Measurements from ENCODE around the gene MAD1L1.
"Not testable (repeated sequence)": the region's sequence is repeated elsewhere in the genome, so short reads cannot be mapped to it uniquely, and the experiment has no call there.

Gene MAD1L1

DNA sequence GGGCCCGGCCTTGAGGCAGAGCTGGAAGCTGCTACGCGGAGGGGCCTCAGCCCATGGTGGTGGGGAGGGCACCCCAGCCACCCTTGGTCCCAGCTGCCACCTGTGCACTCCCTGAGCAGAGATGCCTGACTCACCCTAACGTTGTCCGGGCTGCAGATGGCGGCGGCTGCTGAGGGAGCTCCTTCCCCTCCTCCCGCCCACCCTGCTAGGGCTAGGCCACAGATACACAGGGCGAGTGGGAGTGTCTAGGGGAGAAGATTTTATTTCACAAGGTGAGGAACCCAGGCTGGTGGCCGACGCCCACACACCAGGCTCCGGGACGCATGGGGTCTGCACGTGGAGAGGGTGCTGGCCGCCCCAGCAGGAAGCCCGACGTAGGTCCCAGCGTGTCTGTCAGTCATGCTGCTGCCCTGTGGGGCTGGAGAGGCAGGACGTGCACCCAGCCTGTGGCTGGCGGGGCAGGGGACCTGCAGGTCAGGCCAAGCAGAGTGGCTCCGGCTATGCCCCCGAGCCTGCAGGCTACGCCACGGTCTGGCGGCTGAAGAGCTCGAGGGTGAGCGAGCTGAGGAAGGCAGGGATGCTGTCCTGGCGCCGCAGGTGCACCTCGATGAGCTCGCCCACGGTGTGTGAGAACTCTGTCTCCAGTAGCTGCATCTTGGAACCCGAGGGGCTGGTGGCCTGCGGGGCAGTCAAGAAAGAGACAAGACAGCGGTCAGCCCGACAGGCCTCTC lies 417.0 kb downstream of the MAD1L1 start:
- DNase-seq = not testable (repeated sequence)

DNA sequence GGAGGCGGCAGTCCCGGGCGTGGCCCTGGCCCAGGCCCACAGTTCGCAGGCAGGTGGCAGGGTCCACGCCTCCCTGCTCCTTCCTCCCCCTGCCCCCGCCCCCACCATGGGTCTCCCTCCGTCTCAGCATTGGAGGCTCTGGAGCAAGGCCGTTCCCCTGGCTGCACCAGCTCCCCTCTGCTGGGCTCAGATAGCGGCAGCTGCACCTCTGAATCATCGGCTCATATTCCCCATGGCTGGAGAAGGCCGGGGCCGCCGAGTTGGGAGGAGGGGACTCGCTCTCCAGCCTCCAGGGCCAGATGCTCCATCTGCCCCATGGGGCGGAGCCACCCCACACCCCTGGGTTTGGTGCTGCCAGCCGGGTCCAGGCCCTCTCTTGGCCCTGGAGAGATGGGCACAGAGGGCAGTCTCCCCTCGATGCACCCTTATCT lies 417.7 kb downstream of the MAD1L1 start:
- no peak for DNase-seq

DNA sequence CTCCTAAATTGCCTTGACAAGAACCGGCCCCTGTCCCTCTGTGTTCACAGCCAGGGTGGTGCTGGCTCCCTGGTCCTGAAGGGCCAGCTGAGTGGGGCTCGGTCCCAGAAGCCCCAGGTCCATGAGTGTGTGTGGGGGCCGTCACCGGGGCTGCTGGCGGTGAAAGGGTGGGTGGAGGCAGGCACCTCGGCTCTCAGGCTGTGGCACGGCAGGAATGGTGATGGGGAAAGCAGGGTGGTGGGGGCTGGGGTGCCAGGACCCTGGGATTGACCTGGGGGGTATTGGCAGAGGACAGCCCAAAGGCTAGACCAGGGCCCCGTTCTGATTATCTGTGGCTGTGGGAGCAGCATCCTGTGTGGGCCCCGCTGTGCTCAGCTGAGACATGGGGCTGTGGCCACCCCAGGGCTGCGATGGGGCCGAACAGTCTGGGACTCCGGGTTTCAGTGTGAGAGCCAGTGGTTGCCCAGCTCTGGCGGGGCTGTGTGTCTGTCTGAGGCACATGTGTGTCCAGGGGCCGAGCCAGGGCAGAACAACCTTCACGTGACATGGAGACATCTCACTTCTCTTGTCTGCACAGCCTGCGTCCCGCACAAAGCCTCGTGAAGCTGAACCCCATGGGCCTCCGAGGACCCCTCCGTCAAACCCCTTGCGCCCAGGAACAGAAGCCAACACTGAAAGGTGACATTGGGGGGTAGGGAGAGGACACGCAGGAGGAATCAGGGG lies 418.5 kb downstream of the MAD1L1 start:
- DNase-seq = no peak

DNA sequence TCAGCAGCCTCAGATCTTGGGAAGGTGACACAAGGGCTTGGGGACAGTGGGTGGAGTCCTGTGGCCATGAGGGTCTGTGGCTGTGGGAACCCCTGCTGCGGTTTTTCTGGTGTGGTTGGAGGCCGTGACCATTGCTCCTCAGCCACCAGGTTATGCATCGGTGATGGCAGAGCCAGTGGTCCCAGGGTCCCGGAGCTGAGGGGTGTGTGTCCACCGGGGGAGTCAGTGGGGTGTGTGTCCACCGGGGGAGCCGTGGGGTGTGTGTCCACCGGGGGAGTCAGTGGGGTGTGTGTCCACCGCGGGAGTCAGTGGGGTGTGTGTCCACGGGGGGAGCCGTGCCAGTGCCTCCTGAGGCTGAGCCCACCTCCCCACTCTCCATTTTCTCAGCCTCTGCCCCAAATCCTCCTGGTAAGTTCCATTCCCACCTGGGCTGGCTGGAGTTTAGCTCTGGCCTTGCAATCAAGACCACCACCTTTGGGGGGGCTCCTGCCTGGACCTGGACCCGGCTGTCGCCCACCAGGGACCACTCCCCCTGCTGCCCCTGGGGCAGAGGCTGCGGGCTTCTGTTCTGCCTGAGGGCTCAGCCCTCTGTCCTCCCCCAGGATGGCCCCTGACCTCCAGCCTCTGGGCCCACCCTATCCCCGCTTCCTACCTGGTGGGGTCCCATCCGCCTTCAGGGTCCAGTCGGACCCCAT lies 419.2 kb downstream of the MAD1L1 start:
- DNase-seq = no peak

DNA sequence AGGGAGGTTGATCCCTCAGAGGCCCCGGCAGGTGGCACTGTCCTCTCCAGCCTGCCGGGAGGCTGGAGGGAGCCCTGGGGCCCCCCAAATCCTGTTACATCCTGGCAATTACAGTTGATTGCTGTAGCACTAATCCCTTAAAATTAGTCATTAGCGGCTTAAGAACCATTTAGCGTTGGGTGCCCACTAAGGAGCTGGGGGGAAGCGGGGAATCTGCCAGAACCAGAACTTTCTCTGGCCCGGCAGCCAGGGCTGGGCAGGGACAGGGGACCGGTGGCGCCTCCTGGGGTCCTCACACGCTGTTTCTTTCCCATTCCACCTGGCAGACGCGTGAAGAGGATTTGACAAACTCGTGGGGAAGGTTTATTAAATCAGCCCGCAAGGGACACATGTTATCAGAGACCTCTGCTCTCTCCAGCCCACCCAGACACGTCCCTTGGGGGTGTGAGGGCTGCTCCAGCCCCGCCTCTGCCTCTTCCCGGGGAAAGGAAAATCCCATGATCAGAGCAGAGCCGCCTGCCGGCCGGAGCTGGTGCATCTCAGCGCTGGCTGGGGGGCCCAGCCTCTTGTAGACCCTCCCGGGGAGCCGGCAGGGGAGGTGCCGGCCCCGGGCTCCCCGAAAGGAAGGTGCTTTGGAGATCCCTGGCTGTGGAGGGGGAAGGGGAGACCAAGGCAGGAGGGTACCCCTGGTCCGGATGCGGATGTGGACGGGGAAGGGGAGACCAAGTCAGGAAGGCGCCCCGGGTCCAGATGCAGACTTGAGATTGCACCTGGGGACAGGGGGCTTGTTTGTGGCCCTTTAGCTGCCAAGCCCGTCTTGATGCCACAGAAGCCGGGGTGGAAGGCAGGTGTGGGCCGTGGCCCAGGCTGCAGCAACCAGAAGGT lies 420.0 kb downstream of the MAD1L1 start:
- DNase-seq = no peak

DNA sequence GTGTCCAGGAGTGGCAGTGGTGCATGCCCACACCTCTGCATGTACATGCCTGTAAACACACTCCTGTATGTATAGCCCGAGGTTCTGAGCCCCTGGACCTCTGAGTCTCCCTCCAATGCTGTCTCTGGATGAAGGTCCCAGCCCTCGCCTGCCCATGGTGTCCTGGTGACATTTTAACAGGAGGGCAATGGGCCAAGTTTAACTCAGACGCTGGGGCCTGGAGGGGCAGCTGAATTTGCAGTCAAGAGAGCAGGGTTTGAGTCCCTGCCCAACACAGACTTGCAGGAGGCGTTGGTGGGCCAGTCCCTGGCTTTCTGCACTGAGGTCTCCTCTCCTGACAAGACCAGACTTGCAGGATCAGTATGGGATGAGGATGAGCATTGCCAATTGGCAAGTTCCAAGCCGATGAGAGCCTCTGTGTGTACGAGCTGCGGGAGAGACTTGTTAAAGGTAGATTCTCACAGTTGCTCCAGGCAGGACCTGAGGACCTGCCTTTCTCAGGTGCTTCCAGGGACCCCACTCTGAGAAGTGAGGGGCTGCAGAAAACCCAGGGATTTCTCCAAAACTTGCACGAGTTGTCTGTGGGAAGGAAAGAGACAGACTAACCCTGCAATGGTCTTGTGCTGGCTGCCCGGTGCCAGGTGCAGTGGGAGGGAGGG lies 420.8 kb downstream of the MAD1L1 start:
- DNase-seq = no peak

DNA sequence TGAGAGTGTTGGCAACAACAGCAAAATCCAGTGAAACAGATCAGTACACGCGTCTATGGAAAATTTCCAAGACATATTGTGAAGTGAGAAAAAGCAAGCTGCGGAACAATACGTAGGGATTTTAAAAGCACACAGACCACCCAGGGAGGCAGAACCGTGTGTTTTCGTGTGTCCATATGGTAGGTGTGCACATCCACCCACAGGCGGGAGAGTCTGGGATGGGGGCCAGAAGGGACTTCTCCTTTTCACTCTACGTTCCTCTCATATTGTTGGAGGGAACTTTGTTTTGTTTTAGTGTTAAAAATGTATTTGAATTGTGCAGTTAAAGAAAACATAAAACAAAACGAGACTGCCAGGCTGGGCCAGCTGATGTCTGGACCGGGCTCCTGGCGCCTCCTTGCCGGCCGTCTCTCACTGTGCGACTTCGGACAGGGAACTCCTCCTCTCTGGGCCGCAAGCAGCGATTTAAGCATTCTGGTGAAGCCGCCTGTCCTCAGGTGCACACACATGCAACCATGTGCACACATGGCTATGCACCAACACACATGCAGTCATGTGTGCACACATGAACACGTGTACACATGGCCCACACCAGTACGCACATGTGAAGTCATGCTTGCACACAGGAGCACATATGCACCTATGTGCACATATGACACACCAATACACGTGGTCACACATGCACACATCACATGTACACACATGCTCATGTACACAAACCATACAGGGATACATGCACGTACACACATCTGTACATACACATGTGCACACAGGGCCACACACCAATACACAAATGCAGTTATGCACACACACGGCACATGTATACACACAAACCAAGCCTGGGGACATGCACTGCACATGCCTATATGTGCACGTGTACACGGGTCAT lies 421.5 kb downstream of the MAD1L1 start:
- DNase-seq = no peak

DNA sequence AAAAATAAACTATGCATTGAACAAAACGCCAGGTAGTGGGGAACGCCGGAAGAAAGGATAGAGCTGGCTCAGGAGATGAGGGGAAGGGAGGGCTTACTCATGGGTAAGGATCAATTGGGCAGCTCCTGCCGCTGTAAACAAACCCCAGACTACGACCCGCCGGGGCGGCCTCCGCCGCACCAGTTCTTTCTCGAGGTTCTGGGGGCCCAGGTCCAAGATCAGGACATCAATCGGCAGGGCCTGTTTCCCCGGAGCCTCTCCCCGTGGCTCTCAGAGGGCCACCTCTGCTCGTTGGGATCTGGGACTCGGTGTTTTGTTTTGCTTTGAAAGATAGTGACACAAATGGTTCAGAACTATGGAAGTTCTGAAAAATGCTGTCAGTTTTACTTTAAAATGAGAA lies 422.2 kb downstream of the MAD1L1 start:
- DNase-seq = no peak

DNA sequence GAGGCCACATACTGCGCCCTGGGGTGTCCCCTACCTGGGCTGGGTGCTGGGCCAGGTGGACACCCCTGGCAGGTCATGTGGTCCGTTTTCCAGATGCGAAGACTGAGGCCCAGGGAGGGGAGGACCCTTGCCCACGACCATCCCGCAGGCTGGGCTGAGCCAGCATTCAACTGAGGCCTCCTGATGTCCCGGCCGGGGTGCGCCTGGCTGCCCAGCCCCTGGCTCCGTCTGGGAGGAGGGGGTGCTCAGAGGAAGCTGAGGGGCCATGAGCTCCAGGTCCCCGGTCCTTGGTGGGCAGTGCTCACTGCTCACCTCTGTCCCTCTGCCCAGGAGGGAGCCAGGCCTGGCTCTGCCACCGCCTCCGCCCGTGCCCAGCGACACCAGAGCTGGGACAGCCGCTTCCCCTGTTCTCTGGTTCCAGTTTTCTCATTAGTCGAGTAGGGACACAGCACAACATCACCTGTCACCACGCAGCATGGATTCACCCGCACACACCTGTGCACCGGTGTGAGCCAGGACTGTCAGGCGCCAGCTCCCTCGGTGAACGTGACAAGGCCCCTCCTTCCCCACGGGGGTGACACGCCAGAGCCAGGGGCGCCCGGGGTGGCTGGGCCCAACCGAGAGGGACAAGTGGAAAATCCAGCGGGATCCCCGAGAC lies 423.0 kb downstream of the MAD1L1 start:
- DNase-seq = no peak

DNA sequence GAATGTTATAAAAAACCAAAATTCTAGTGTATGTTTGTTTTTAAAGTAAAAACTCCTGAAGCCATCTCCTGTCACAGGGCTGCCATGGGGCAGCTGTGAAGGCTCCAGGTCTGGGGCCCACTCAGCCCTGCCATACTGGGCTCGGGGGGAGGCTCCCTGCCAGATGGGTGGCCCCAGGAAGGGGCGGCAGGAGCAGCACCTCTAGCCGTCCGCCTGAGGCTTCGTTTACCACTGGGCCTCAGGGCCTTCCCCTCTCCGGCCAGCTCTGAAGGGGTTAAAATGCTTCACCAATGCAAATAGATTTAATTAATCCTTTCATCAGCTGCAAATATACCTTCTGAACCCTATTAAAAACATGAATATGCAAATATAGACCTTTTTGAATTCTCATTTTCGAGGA lies 423.7 kb downstream of the MAD1L1 start:
- no peak for DNase-seq

DNA sequence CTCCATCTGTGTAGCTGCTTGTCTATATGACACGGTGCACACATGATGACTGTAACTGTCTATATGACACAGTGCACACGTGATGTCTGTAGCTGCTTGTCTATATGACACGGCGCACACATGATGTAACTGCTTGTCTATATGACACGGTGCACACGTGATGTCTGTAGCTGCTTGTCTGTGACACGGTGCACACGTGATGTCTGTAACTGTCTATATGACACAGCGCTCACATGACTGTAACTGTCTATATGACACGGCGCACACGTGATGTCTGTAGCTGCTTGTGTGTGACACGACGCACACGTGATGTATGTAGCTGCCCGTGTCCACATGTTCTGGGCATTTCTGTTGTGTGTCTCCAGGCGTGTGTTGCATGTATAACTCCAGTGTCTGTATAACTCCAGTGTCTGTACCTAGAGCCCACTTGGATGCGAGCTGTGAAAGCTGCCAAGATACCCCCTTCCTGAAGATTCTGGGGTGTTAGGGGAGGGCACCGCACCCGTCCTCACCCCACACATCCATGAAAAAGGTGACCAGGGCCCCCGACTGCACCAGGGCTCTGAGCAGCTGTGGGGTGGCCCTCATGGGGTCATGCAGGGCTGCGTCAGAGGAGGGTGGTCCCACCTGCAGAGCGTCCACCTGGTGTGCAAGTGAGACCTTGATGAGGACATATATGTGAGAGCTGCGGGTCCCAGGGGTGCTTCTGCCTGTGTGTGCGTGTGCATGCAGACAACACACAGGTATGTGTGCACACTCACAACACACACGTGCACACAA lies 424.7 kb downstream of the MAD1L1 start:
- DNase-seq = no peak

DNA sequence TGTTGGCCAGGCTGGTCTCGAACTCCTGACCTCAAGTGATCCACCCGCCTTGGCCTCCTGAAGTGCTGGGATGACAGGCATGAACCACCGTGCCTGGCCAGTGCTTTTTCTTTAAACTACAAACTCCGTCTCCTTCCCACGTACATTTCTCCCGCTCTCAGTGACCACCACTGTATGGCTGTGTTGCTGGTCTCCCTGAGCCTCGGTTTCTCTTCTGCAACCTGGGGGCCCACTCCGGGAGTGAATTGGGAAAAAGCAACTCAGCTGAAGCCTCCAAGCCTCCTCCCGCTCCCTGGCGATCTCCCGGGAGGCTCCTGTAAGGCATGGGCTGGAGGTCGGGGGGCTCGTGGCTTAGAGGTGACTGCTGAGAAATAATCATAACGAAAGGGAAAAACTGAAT lies 426.4 kb downstream of the MAD1L1 start:
- DNase-seq = no peak

DNA sequence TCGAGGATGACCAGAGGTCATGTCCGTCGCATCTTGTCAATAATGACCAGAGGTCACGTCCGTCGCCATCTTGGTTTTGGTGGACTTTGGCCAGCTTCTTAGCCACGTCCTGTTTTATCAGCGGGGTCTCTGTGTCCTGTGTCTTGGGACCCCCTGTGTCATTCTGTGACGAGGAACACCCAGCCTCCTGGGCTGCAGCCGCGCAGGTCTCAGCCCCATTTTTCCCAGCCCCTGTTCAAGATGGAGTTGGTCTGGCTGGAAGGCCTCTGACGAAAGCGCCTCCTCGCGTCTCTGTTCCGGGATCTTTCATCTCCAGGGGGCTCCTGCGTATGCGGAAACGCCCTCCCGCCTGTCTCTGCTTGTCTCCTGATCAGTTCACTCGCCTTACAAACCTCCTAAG lies 428.4 kb downstream of the MAD1L1 start:
- no peak for DNase-seq

DNA sequence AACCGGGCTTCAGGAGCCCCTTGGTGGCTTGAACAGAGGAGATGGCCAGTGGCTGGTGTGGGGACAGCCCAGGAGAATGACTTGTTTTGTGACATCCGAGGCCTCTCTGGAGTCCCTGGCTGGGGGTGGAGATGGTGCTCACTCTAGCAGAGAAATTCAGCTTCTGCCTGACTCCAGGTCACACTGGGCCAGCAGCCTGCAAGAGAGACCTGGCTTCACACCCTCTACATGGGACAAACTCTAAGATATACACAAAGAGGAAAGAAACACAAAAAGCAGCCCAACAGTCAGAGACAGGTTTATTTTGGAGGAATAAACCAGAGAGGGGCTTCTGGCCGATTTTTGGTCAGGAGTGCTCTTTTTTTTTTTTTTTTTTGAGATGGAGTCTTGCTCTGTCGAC lies 429.8 kb downstream of the MAD1L1 start:
- no peak for DNase-seq

DNA sequence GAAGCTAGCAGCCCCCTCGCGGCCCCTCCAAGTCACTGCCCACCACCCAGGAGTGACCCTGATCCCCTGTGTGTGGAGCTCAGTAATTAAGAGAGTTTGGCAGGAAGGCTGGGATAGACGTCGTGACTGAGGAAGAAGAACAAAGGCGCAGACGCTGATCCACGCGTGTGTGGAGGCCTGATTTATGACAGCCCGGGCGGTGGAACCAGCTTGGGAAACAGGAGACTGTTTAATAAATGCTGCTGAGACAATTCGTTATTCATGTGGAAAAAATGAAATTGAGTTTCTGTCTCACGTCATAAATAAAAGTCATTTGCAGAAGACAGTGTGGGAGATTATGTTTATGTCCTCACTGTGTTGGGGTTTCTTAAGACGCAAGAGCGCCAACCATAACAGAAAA lies 431.8 kb downstream of the MAD1L1 start:
- no peak for DNase-seq

DNA sequence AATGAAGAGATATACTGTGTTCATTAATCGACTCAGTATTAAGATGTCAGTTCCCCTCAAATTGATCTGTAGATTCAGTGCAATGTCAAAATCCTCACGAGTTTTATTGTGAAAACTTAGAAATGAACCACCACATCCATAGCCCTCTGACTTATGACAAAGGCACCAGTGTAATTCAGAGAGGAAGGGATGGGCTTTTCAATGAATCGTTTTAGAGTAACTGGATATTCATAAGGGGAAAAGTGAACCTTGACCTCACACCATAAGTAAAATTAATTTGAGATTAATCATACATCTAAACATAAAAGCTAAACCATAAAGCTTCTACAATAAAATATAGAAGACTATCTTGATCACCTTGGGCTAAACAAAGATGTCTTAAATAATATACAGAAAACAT lies 434.6 kb downstream of the MAD1L1 start:
- no peak for DNase-seq

DNA sequence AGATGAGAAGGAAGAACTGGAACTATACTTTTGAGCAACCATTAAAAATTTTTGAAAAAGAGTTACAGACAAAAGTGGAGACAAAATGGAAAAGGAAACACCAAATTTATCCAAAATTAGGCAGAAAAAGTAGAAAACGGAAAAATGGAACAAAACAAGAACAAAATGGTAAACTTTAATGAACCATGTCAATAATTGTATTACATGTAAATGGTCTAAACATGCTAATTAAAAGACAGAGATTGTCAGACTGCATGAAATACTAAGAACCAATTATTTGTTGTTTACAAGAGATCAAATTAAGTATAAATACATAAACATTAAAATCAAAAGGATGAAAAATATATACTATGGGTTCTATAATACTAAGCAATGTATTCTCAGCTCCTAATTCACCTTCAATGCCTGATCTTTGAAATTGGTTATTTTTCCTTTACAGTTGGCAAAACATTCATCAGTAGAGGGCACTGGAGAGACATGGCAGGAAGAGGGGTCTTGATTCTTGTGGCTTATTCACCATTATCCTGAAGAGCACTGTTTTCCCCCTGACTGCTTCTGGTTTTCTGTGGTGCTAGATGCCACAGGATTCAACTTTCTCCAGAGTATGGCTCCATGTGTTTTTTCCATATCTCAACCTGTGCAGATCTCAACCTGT lies 437.7 kb downstream of the MAD1L1 start:
- DNase-seq = no peak

DNA sequence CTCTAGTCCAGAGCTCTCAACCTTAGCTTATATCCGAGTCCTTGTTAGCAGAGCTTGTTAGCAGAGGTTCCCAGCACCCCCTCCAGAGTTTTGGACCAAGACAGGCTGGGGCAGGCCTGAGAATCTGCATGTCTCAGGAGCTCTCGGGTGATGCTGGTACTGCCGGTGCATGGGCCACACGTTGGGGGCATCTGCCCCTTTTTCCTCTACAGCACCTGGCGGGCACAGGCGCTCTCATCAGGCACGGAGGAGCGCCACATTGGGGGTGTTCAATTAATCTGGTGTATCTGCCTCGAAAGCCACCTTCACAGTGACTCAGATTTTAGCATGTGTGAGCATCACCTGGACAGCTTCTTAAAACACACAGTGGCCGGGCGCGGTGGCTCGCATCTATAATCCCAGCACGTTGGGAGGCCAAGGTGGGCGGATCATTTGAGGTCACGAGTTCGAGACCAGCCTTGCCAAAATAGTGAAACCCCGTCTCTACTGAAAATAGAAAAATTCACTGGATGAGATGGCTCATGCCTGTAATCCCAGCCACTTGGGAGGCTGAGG lies 445.0 kb downstream of the MAD1L1 start:
- DNase-seq = no peak

DNA sequence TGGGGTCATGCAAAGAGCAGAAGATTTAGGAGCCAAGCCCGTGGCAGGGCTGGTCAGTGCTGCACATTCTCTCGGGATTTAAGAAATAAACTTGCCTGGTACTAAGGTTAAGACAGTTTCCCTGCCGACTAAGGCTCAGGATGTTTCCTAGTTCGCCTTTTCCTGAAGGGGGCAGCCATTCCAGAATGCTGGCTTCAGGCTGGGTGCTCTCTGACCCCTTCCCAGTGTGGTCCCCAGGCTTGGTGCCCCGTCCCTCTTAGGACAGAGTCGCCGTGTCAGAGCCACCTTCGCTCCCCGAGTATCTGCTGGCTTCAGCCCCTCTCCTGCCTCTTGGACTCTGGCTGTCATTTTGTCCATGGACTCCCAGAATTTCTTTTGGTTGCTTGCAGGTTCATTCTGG lies 445.5 kb downstream of the MAD1L1 start:
- no peak for DNase-seq

Measured in NCI-H1436 (cell line).